Caki2 (cell line): Measurements from ENCODE around the gene AFAP1. TPM values are rescaled to one million over a fixed set of nuclear protein-coding genes. Genes with fewer than 3 reads are reported as not detected.

Experiments used
- total RNA-seq: library from RNA; depleted of rRNA; stranded (reverse); fragments of >200 nt; shearing (Covaris generic); gene quantifications from 2 replicates; pipeline ENCODE4 v1.2.3, GENCODE V29; 2014; ENCODE audit warnings: low replicate concordance; rRNA removed

AFAP1 gene
- total RNA-seq, 1 experiment from 2014 or later: 16.1 TPM

Other genes starting within 250 kb of the AFAP1 start
- gene ABLIM2, start 219.0 kb upstream of the AFAP1 start, total RNA-seq: 2.1 TPM in 1 of 2 replicates, not detected in the other